GM12892 (cell line): ENCODE measurements around the gene CALM3.
"Not testable (repeated sequence)": the region's sequence is repeated elsewhere in the genome, so short reads cannot be mapped to it uniquely, and the experiment has no call there.

Experiments
- DNase-seq: peaks from one replicate; pipeline ENCODE4 v3.0.0; 2011; ENCODE audit not compliant: insufficient read length
- FAIRE-seq: peaks from 2 replicates; lab custom pipeline; 2011; peaks lifted over from hg19 to GRCh38; lab: Jason Lieb, UNC
- POLR2A ChIP-seq: IDR thresholded peaks from 2 replicates; pipeline ENCODE4 v1.6.1; 2011; ENCODE audit warnings: low read depth, low read length, control low read depth
- POLR2AphosphoS5 ChIP-seq: IDR thresholded peaks from 2 replicates; pipeline ENCODE4 v1.6.1; 2011; ENCODE audit warnings: low read depth, low read length, control low read depth
- TAF1 ChIP-seq: IDR thresholded peaks from 2 replicates; pipeline ENCODE4 v1.6.1; 2011; ENCODE audit warnings: low read depth, mild to moderate bottlenecking, control low read depth, low read length, borderline replicate concordance

The CALM3 gene

GRCh38 chr19:46623915-46624502 is 22.9 kb downstream of the CALM3 start:
- no peak for TF ChIP-seq POLR2A
- no peak for TF ChIP-seq POLR2AphosphoS5
- no peak for TF ChIP-seq TAF1
- peak; percentile 30 for FAIRE-seq

GRCh38 chr19:46624958-46625661 is 24.0 kb downstream of the CALM3 start, which contains the start of gene PTGIR:
Gene PTGIR, minus strand, starts transcription at chr19:46625089. Its CDS starts 864 bp downstream, at chr19:46624225.
- peak; percentile 90 for FAIRE-seq
- TF ChIP-seq POLR2AphosphoS5 (0 out of 2 replicates have a peak, but pooled peaks have one; percentile 19), TAF1 (no peak), POLR2A (peak; percentile 39; the same call in 1 of the 2 replicates)
- no peak for DNase-seq

More at GRCh38 chr19:46623915-46624502, 22.9 kb downstream of the CALM3 start:
- DNase-seq: no peak

GRCh38 chr19:46625731-46626130 is 24.6 kb downstream of the CALM3 start:
- no peak for TF ChIP-seq POLR2A
- no peak for TF ChIP-seq POLR2AphosphoS5
- no peak for TF ChIP-seq TAF1
- no peak for FAIRE-seq
- DNase-seq: no peak

- DNase-seq (no peak), FAIRE-seq (no peak)
- TF ChIP-seq TAF1 (no peak), POLR2AphosphoS5 (no peak), POLR2A (no peak)
Measured at GRCh38 chr19:46626446-46626845, 25.3 kb downstream of the CALM3 start.

- not testable (repeated sequence) for FAIRE-seq, DNase-seq
Measured at GRCh38 chr19:46628970-46629369, 27.8 kb downstream of the CALM3 start.

GRCh38 chr19:46629546-46630025 is 28.5 kb downstream of the CALM3 start:
- TF ChIP-seq POLR2A: no peak
- TF ChIP-seq TAF1: no peak
- TF ChIP-seq POLR2AphosphoS5: no peak
- FAIRE-seq (no peak), DNase-seq (no peak)

GRCh38 chr19:46630586-46631205 is 29.6 kb downstream of the CALM3 start:
- FAIRE-seq: no peak
- TF ChIP-seq POLR2A (no peak), TAF1 (no peak), POLR2AphosphoS5 (no peak)
- DNase-seq: no peak

- no peak for DNase-seq
Measured at GRCh38 chr19:46631481-46631880, 30.4 kb downstream of the CALM3 start.

GRCh38 chr19:46633130-46633529 is 32.0 kb downstream of the CALM3 start:
- FAIRE-seq (no peak), DNase-seq (no peak)
- TF ChIP-seq POLR2AphosphoS5: no peak
- no peak for TF ChIP-seq TAF1
- no peak for TF ChIP-seq POLR2A

More at GRCh38 chr19:46631481-46631880, 30.4 kb downstream of the CALM3 start:
- FAIRE-seq: no peak
- no peak for TF ChIP-seq TAF1
- no peak for TF ChIP-seq POLR2A
- no peak for TF ChIP-seq POLR2AphosphoS5

- FAIRE-seq (peak; percentile 99), DNase-seq (peak; percentile 88)
- TF ChIP-seq TAF1 (no peak), POLR2AphosphoS5 (no peak), POLR2A (no peak)
Measured at GRCh38 chr19:46634045-46634655, 33.0 kb downstream of the CALM3 start.

GRCh38 chr19:46634656-46635218 is 33.6 kb downstream of the CALM3 start:
- FAIRE-seq (no peak), DNase-seq (no peak)
- TF ChIP-seq TAF1: no peak
- TF ChIP-seq POLR2AphosphoS5: no peak
- TF ChIP-seq POLR2A: no peak
